Medulla oblongata (tissue), 1 donor: ENCODE results near the gene SNCG.
A peak's percentile ranks its signal among the peaks of the same experiment; 100 is the strongest.

Source experiments
- DNase-seq: peaks from one replicate; pipeline ENCODE4 v3.0.0-alpha.2; 2015; ENCODE audit errors: extremely low spot score

The SNCG gene

DNA sequence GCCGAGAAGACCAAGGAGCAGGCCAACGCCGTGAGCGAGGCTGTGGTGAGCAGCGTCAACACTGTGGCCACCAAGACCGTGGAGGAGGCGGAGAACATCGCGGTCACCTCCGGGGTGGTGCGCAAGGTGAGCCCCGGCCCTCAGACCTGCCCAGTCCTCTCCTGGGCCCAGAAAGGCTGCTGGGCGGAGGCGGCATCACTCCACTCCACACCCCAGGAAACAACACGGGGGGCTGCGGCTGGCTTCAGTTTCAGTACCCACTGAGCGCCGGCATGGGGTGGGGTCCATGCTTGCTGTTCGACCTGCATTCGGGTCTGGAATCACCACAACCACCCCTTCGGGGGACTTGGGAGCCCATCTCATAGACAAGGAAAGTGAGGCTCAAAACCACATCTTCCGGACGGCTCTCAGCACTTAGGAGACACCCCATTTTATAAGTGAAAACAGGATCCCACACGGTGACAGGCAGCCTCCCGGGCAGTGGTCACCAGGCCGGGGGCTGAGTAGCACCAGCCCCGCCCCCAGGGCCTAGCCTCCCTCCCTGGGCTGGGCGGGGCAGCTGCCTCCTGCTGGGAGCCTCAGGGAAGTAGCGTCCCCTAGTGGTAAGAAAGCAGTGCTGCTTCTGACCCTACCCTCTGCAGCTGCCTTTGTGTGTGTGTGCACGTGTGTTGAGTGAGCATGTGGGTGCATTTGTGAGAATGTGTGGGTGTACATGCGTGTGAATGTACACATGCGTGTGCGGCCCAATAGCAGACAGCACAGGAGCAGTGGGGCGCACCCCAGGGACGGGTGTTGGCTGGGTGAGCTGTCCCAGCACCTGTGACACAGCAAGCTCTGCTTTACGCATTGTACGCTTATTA is 1.8 kb downstream of the SNCG start:
- peak; percentile 43 for DNase-seq

DNA sequence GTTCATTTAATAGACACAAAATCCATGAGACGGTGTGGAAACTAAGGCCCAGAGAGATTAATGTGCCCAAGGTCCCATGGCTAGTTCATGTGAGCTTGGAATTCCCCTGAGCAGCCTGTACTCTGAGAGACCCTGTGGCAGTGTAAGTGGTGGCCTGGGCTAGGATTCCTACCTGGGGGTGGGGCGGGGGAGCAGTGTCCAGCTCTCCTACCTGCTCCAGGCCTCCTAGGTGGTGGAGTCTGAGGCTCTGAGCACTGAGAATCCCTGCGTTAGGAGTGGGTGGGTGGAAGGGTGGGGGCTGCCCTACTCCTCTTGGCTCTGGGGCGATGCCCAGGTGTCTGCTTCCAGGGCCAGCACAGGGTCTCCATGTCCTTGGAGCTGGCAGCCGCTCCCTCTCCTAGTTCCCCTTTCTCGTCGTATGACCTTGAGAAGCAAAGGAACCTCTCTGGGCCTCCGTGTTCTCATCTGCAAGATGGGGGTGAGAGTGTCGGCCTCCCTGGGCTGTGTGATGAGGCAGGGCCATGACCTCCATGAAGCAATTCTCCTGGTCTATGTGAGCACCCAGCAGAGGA is 2.5 kb downstream of the SNCG start:
- DNase-seq, result no peak

DNA sequence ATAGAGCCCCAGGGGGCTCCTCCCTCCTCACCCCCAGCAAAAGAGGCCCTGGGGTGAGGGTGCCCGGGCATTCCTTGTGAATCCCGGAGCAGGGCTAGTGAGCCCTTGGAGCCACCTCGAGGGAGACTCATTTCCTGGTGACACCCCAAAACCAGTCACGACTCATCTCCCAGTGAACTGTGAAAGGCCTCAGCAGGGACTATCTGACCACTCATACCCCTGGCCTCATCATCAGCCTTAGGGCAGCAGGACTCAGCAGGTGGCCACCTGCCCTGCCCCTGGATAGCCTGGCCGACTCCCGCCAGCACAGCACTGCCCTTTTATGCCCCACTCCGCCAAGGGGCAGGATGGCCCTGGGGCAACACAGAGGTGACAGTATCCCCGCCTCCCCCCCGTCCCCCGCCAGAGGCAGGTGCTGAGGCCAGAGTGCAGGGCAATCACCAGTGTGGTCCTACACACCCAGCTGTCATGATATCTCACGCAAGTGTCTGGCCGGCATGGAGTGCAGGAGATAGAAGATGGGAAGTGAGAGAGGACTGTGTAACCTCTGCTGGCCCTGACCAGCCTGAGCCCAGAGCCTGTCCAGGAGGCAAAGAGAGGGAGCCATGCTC is 3.2 kb downstream of the SNCG start:
- DNase-seq, result no peak

DNA sequence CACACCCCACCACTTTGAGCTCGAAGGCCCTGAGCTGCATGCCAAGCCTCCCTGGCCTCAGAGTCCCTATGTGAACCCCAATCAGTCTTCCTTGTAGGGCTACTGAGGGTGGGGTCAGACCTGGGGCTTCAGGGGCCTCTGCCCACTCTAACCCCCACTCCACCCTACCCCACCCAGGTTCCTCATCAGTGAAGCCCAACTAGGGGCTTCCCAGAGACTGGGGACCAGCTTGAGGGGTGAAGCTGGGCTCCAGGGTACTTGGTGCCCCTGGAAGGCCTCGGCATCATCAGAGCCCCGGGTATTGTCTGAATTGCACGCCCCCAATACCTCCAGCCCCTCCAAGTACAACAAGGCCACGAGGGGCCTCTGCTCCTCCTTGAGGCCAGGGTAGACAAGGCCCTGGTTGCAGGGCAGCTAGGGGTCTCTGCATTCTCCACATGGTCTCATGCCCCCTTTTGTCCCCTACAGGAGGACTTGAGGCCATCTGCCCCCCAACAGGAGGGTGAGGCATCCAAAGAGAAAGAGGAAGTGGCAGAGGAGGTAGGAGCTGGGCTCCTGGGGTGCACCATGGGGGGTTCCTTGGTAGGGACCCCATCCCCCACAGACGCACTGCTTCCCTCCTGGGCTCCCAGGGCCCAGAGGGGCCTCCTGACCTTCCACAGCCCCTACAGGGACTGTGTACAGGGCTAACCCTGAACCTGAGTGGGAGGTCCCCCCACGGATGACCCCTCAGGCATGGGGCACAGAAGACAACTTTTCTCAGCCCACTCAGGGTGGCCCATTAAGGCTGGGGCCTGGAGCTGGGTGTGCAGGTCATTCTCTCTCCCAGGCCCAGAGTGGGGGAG is 4.0 kb downstream of the SNCG start:
- no peak for DNase-seq

DNA sequence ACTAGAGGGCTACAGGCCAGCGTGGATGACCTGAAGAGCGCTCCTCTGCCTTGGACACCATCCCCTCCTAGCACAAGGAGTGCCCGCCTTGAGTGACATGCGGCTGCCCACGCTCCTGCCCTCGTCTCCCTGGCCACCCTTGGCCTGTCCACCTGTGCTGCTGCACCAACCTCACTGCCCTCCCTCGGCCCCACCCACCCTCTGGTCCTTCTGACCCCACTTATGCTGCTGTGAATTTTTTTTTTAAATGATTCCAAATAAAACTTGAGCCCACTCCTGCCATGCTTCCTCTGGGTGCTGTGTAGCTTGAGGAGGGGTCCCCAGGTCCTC is 4.5 kb downstream of the SNCG start:
- DNase-seq, result no peak

DNA sequence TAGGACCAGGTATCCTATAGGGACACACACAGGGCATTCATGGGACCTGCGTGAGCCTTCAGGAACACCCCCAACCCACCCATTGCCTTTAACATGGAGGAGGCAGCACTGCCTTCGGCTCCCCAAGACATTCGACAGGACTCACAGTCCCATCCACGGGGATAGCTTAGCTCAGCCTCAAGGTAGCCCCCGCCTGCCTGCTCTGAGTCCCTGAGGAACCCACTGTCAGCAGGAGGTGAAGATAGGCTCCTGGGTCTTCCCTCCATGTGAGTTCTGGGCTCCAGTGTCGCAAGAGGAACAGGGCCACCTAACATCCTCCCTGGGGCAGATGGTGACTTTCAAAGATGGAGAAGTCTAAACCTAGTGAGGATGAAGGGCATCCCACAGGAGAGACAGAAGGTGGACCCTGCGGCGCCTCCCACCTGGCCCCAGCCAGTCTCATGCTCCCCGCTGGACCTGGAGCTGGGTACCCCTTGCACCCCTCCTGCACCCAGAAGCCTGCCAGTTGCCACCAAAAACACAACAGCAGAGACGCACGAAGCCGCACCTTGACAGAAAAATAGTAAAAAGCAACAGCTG is 5.0 kb downstream of the SNCG start:
- no peak for DNase-seq

DNA sequence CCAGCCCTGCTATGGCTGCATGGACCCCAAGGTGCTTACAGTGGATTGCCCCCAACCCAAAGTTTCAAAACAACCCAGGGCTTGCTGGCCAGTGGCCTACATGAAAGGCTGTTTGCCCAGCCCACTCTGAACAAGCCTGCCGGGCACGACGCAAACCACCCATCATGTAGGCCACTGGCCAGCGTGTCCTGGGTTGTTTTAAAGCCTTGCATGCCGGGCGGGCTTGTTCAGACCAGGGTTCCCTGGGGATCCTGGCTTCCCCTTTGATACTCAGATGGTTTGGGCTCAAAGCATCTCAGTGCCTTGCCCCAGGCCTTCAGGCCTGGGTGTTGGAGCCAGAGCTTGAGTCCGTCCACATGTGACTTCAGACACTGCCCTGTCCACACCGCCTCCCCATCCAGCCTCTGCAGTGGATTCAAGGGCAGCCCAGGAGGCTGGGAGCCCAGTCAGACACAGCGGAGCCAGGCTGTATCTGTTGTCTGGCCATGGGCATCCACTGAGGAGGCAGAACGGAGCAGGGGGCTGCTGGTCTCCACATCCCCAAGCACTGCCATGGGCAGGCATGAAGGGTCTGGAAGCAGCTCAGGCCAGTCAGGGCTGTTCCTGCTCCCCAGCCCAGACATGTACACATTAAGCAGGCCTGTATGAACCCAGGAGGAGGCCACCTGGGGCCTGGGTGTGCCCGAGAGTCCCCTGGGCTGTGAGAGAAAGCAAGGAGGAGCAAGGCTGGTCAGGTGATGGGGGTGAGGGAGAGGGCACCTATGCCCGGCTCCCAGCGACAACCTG is 5.9 kb downstream of the SNCG start:
- no peak for DNase-seq

DNA sequence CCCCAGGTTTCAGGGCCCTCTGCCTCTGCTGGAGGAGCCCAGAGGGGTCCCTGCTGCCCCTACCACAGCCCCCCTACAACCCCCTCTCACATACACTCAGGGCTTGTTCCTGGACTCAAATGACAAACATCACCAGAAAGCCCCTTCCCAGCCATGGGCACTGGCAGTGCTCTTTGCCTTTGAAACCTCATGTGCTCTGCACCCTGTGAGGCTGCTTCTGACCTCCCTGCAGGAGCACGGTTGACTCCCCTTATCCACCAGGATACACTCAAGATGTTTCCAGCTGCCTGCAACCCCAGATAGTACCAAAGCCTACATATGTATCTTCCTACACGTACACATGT is 6.4 kb downstream of the SNCG start:
- DNase-seq, result no peak

DNA sequence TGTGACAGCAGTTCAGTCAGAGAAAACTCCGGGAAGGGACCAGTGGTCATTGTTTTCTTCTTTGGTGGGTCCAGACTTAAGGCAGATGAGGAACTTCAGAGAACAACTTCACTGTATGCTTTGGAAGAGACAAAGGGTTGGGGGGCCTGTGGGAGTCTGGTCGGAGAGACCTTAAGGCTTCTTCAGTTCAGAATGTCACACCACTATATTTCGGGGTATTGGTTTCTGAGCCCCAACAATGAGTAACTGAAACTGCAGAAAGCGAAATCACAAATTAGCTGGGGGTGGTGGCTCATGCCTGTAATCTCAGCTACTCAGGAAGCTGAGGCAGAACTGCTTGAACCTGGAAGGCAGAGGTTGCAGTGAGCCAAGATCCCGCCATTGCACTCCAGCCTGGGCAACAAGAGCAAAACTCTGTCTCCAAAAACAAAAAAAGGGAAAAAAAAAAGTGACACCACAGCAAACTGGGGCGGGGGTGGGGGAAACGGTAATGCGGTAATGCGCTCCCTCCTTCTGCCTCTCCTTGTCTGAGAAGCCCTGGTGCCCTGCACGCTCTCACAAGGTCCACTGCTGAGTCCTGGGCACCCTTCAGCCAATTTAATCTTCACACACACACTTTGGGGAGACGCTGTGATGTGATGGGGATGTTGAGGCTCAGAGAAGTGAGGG is 7.7 kb downstream of the SNCG start:
- DNase-seq, result no peak

DNA sequence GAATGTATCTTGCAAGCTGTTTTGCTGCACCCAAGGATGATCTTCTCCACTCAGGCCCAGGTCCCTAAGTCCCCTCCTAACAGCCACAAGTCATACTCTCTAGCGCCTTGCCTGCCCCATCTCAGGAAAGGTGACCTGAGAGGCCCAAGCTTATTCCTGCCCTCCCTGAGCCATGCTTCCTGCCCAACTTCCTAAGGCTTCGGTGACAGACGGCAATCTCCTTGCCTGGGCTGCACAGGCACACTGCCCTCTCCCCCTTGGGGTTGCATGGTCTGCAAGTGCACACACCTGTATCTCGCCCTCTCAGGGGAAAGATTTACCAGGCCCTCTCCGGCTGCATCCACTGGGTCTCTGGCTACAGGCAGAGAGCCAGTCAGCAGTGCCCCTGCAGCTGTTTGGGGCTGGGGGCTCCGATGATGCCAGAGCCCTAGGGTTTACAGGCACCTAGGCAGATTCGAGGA is 9.1 kb downstream of the SNCG start:
- DNase-seq, result no peak

DNA sequence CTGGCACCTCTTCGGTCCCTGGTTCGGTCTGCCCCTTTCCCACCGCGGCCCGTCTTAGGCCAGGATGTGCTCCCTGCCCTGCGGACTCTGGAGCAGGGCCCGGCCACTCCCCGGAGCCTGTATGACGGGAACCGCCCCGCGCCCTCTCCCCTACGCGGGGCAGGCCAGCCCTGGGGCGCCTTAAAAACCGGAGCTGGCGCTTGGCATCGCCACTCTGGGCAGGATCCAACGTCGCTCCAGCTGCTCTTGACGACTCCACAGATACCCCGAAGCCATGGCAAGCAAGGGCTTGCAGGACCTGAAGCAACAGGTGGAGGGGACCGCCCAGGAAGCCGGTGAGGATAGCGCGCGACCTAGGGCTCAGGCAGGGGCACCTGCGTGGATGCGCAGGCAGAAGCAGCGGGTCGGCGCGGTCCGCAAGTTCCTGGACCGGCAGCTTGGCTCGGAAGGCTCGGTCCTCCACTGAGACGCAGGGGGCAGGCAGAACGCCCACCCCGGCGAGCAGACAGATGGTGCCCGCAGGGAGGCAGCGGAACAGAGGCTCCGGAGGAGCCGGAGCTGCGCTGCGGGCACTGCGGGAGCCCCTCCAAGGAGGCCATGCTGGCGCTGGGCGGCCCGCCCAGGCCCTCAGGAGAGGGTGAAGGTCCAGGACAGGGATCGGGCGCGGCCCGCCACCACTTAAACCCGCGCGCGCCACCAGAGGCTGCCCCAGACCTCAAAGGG is 10.0 kb downstream of the SNCG start, which contains the start of gene ADIRF:
TSS of gene ADIRF (plus strand) at position 212 of the 723 bp plus-strand sequence. CDS start at position 275, 63 bp downstream.
- DNase-seq, result no peak

DNA sequence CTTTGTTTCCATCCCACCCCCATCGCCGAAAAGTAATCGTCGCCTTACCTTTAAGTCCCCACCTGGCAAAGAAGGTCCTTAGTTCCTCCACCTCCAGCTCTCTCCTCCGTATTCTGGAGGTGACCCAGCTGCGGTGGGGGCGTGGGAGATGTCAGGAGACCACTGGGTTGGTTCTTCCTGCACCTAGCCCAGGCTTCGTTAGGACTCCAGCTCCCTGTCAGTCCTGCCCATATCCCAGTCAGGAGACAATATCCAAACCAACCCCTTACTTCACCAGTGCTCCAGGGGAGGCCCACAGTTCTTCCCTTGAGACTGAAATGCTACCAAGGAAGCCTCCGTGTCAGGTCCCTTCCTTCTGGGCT is 10.6 kb downstream of the SNCG start:
- DNase-seq, result no peak

DNA sequence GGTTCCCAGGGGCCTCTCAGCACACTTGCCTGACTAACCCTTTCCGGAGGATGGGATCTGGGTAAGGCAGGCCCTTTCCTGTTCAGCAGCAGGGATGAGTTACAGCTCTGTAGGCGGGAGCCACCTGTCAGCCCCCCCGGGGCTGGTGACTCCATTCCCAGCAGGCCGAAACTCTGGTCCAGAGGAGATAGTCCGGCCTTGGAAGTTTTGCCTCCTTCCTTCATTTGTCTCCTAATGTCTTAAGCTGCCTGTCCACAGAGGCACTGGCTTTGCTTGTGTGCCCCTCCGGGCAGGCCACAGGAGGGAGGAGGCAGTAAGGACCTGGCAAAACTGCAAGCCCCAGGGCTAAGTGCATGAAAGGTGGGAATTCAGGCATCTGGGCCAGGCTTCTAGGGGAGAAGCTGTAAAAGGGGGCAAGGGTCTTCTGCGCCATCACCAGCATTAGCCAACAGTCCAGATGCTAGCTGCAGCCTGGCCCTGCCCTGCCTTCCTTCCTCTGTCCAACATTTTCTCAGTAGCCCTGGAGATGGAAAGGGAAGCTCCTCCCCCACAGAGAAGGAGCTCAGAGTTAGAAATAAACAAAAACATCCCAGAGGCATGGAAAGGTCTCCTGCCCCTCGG is 11.1 kb downstream of the SNCG start:
- DNase-seq, result no peak

DNA sequence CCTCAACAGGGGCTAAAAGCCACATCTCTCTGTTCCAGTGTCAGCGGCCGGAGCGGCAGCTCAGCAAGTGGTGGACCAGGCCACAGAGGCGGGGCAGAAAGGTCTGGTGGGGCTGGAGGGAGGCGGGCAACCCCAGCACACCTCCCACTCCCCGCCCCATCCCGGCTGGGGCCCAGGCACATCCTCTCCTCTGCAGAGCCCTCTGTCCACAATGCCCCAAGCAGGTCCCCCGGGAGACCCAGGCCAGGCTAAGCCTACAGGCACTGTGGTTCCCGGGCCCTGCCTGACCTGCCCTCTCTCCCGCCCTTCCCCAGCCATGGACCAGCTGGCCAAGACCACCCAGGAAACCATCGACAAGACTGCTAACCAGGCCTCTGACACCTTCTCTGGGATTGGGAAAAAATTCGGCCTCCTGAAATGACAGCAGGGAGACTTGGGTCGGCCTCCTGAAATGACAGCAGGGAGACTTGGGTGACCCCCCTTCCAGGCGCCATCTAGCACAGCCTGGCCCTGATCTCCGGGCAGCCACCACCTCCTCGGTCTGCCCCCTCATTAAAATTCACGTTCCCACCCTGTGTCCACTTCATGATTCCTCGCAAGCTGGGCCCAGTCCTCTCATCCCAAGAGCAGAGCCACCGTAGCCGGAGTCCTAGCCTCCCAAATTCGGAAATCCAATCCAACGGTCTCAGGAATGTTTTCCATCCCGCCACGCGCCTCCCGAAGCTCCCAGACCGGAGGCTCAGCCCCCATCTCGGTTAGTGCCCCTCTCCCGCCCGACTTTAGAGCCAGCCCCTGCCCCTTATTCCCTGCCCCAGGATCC is 12.0 kb downstream of the SNCG start:
- peak; percentile 47 for DNase-seq

DNA sequence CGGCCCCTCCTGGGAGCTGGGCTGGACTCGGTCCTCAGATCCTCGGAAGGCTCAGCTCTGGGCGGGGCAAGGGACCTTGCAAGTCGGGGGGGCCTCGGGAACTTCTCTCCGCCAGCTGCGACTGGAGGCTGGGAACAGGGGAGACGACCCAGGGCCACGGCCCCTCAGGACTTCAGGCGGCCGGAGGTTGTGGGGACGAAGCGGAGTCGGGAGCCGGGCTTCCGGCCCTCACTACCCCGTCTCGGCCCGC is 12.5 kb downstream of the SNCG start:
- no peak for DNase-seq

DNA sequence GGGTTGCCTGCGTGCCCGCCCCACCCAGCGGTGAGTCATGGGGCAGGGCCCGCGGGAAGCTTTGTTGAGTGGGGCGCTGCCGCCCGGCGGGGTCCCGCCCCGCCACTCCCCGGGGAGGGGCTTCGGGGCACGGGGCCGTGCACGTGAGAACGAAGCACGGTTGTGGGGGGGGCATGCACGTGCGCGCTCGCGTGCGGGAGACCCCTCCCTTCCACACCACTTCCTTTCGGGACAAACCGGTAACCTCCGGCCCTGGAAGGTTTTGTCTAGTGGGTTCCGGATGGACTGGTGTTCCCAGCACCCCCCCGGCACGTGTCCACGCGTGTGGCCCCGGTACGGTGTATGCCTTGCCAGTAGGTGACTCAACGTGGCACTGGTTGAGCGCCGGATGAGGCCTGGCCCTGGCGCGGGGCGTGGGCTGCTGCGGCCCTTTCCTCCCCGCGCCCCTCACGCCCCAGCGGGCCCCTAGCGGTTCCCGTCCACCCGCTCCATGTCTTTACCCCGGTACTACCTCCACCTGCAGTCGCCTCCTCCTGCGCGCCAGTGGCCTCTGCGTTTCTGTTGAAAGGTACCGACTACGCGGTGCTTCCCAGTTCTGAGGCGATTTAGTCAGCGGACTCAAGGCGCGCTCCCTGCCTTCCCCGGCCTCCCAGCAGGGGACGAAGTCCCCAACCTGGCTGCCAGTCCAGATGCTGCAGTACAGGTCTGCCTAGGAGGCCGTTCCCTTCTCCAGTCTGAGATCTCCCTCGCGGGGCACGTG is 13.0 kb downstream of the SNCG start:
- peak; percentile 47 for DNase-seq

DNA sequence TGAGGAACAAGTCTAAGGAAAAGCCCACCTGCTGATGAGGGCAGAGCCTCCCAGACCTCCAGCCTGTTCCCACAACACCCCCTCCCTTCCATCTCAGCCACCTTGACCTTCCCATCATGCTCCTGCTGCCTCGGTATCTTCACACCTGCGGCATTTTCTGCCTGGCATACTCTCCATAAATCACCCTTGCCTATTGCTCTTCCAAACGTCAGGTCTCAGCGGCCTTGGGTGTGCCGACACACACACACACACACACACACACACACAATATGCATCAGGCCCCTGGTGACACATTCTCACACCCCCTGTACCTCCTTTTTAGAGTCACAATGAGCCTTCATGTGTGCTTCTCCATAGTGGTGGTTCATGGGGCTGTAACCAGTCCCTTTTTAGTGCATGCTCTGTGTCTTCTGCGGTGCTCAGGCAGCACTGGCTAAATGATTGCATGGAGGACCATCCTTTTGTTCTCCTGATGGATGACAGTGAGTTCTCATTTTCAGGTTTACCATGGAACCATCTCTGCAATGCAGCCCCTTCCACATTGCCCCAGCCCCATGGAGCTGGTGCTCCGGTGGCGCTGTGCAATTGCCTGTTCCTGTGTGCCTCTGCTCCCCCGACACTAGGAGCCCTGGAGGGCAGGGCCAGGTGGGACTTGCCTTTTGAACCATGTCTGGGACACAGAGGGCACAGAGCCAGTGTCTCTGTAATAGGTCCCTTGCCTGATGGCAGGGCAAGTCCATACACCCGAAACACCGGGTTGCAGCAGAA is 14.4 kb downstream of the SNCG start:
- no peak for DNase-seq
